Activated T-helper 1 cell treated with anti-CD3 and anti-CD28 coated beads, Interleukin-2, amount 50 U/mL, for 16 hours (primary cell): ENCODE measurements around the gene KMT5C.
A peak's percentile ranks its signal among the peaks of the same experiment; 100 is the strongest.

Source experiments
- DNase-seq, 2 donors: peaks; one replicate each; pipeline ENCODE4 v3.0.0-alpha.2; 2020; ENCODE audit warnings: low read depth in 1 of 2, low spot score in 1 of 2

Gene KMT5C

GRCh38 chr19:55384920-55385723 lies 45.4 kb downstream of the KMT5C start:
- peak; percentile 85 to 88 for DNase-seq

GRCh38 chr19:55385724-55386492 lies 46.2 kb downstream of the KMT5C start, which contains the start of gene RPL28:
TSS of gene RPL28 (plus strand) at chr19:55385932. CDS start at chr19:55386358, 426 bp downstream.
- peak; percentile 95 to 96 for DNase-seq

DNA sequence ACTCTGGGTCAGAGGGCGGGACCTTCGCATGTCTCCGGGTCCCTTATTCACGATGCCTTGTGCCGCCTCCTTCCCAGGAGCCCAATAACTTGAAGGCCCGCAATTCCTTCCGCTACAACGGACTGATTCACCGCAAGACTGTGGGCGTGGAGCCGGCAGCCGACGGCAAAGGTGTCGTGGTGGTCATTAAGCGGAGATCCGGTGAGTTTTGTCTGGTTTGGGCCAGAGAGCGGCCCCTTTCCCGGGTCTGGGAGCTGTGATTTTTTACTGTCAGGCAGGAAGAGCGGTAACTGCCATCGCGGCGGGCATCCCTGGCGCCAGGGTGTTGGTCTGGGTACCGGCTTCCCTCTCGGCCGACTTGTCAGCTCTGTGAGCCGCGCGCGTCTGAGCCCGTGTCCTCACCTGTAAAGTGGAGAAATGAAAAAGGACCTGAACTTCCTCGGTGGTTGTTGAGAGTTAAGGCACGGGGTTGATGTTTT lies 46.9 kb downstream of the KMT5C start:
- DNase-seq: no peak

DNA sequence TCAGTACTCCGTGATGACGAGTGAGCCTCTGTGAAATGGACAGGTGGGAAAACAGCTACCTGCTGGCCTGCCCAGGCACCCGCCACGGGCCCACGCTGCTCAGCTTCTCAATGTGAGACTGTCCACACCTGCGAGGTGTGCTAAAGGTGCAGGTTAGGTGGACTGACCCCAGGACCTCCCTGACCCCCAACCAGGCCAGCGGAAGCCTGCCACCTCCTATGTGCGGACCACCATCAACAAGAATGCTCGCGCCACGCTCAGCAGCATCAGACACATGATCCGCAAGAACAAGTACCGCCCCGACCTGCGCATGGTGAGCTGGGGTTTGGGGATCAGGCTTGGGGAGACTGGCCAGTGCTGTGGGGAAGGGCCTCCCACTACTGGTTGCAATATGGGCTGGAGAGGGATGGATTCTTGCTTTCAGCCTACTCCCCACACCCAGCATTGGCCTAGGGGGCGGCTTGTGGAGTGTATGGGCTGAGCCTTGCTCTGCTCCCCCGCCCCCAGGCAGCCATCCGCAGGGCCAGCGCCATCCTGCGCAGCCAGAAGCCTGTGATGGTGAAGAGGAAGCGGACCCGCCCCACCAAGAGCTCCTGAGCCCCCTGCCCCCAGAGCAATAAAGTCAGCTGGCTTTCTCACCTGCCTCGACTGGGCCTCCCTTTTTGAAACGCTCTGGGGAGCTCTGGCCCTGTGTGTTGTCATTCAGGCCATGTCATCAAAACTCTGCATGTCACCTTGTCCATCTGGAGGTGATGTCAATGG lies 48.2 kb downstream of the KMT5C start:
- DNase-seq: no peak

DNA sequence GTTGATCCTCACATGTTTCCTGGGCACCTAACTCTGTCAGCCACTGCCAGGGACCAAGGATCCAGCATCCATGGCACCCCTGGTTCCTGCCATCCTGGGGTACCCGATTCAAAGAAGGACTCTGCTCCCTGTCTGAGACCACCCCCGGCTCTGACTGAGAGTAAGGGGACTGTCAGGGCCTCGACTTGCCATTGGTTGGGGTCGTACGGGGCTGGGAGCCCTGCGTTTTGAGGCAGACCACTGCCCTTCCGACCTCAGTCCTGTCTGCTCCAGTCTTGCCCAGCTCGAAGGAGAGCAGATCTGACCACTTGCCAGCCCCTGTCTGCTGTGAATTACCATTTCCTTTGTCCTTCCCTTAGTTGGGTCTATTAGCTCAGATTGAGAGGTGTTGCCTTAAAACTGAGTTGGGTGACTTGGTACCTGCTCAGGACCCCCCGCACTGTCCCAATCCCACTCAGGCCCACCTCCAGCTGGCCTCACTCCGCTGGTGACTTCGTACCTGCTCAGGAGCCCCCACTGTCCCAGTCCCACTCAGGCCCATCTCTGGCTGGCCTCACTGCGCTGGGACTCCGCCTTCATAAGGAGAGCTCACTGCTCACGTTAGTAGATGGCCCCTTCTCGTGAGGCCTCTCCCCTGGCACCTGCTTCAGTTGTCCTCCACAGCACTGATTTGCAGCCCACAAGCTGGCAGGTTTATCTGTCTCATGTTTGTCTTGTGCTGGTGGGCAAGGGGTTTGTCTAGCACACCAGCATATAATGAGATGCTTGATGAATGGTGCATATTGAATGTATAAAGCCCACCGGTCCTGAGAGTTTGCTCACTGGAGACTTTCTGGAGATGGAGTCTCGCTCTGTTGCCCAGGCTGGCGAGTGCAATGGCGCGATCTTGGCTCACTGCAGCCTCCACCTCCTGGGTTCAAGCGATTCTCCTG lies 50.0 kb downstream of the KMT5C start:
- no peak for DNase-seq

GRCh38 chr19:55390461-55390880 lies 50.8 kb downstream of the KMT5C start:
- DNase-seq: no peak

DNA sequence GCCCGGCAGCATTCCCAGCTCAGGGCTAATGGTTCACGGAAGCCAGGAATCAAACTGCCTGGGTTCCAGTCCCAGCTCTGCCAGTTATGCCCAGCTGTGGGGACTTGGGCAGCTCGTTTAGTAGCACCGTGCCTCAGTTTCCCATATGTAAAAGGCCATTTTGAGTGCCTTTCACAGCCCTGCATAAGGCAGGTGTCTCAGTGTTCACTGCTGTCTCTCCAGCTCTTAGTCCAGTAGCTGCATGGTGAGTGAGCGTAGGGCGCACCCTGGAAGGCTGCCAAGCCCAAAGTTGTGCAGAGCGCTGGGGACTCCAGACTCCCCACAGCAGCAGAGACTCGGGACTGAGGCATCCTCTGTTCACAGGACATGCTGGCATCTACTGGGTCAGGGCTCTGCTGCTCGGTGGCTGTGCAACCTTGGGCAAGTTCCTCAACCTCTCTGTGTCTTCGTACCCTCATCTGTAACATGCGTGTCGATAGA lies 51.6 kb downstream of the KMT5C start:
- DNase-seq: no peak

DNA sequence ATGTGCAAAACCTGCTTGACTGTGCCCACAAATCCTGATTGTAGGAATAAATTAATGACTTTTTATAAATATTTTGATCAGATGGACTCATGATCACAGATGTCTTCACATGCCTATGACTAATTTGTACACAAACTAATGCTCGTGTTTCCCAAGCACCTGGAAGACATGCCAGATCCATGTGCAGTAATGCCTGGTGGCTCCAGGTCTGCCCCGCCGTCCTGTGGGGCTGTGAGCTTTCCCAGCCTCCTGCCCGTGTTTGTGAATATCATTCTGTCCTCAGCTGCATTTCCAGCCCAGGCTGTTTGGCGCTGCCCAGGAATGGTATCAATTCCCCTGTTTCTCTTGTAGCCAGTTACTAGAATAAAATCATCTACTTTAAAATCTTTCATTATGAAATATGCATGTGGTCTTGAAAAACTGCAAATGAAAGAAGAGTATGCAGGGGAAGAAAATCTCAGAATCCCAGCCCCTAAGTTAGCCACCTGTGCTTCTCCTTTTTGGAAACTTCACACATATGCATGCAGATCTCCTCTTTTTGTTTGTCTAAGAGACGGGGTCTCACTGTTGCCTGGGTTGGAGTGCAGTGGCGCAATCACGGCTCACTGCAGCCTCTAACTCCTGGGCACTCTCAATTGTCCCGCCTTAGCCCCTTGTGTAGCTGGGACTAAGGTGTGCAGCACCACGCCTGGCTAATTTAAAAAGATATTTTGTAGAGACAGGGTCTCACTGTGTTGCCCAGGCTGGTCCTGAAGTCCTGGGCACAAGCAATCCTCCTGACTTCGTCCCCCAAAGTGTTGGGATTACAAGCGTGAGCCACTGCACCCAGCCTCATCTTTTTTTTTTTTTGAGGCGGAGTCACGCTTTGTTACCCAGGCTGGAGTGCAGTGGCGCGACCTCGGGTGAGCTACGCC lies 52.3 kb downstream of the KMT5C start:
- DNase-seq: no peak

DNA sequence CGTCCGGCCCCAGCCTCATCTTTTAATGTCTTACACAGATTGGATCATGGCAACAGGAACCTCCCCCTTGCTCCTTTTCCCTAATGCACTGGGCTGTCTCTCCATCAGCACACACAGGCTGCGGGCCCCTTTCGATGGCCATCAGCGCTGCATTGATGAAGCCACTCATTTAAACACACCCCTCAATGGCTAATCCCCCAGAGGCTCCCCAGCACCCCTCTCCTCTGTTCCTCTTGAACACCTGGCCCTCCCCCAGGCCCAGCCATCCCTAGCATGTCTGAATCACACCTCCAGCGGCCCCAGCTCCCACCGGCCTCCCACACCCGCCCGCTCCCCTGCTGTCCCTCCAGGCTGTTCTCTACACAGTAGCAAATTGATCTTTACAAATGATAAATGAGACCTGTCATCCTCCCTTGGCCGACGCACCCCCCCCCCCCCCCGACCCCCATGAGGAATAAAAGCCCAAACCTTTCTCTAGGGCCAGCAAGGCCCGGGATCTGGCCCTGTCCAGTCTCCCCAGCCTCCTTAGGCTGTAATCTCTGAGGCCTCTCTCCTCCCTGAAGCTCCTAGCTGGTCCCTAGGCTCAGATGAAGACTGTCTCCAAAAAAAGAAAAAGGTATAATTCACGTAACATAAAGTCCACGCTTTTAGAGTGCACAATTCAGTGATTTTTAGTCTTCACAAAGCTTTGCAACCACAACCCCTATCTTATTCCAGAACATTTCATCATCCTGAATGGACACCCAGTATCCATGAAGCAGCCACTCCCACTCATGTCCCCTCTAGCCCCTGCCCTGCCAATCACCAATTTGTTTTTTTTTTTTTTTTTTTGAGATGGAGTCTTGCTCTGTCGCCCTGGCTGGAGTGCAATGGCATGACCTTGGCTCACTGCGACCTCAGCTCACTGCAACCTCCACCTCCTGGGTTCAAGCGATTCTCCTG lies 53.4 kb downstream of the KMT5C start:
- DNase-seq: no peak
